ENCODE data around the gene MOAP1.
"Not testable (repeated sequence)": the region's sequence is repeated elsewhere in the genome, so short reads cannot be mapped to it uniquely, and the experiment has no call there.

DNA sequence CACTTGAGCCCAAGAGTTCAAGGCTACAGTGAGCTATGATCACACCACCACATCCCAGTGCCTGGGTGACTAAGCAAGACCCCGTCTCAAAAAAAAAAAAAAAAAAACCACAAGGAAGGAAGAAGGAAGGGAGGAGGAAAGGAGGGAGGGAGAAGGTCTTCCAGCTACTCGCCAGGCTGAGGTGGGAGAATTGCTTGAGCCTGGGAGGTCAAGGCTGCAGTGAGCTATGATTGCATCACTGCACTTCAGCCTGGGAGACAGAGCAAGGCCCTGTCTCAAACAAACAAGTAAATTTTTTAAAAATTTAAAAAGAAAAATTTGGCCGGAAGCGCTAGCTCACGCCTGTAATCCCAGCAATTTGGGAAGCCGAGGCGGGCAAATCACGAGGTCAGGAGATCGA lies 16.1 kb downstream of the MOAP1 start:
- TF ChIP-seq POLR2A (IDR thresholded peaks at IDR 0.05; ENCODE audit: control extremely low read depth in 1 of 2, low read depth in 2 of 2, low read length in 2 of 2); TCF12 (IDR thresholded peaks at IDR 0.05; ENCODE audit: low read depth, low read length); CBX8 (IDR thresholded peaks at IDR 0.05; ENCODE audit: borderline replicate concordance, low read depth, low read length); SUZ12 (IDR thresholded peaks at IDR 0.05; ENCODE audit: low read length); POLR2AphosphoS5 (IDR thresholded peaks at IDR 0.05; ENCODE audit: low read depth, low read length); SAP30 (IDR thresholded peaks at IDR 0.05; ENCODE audit: insufficient read depth, insufficient replicate concordance, low read length): not testable (repeated sequence)
